ENCODE data around the gene PI4K2A.

GRCh38 chr10:97647556-97647955 is 7.1 kb downstream of the PI4K2A start:
- TF ChIP-seq CTCF (IDR thresholded peaks at IDR 0.05): no peak
- no peak for TF ChIP-seq POLR2A (IDR thresholded peaks at IDR 0.05)
- no peak for TF ChIP-seq POLR2AphosphoS5 (IDR thresholded peaks at IDR 0.05)

All from prostate gland (tissue), 2 donors.